WTC11 (cell line): ENCODE results near the gene SCO1. TPM values are rescaled to one million over a fixed set of nuclear protein-coding genes. Genes with fewer than 3 reads are reported as not detected.

Source experiments
- ATAC-seq: fragments of 200-7000 bp; cut with Tn5 transposase; 2 replicates; pipeline ENCODE4 v1.10.0; 2021; ENCODE audit warnings: mild to moderate bottlenecking, moderate library complexity
- CTCF ChIA-PET: fragments of 300-600 bp; sonication (Branson Sonifier 250); formaldehyde crosslinking; loops from one replicate; lab custom pipeline; 2021; ENCODE audit warnings: antibody characterized with exemption; lab: Charles Lee
- POLR2A ChIA-PET: fragments of 350-600 bp; sonication (Branson Sonifier 250); formaldehyde crosslinking; loops from one replicate; lab custom pipeline; 2021; ENCODE audit warnings: antibody characterized with exemption; lab: Charles Lee
- DNase-seq: peaks from one replicate; pipeline ENCODE4 v3.0.0; 2021; ENCODE audit warnings: low spot score
- H3K27ac Mint-ChIP-seq: 2 replicates; pipeline ENCODE4 v1.8.0; 2021; ENCODE audit warnings: mixed read lengths
- H3K27me3 Mint-ChIP-seq: 2 replicates; pipeline ENCODE4 v1.8.0; 2021; ENCODE audit warnings: low read depth, mild to moderate bottlenecking, moderate library complexity, mixed read lengths
- H3K36me3 Mint-ChIP-seq: 2 replicates; pipeline ENCODE4 v1.8.0; 2021; ENCODE audit warnings: mixed read lengths
- H3K4me1 Mint-ChIP-seq: 2 replicates; pipeline ENCODE4 v1.8.0; 2022; ENCODE audit warnings: mixed read lengths
- H3K4me3 Mint-ChIP-seq: 2 replicates; pipeline ENCODE4 v1.8.0; 2021; ENCODE audit warnings: mild to moderate bottlenecking, moderate library complexity, mixed read lengths
- H3K9me3 Mint-ChIP-seq: 2 replicates; pipeline ENCODE4 v1.8.0; 2021; ENCODE audit warnings: mixed read lengths
- ATF1 ChIP-seq: sonication (generic); formaldehyde crosslinking; IDR thresholded peaks from 2 replicates; pipeline ENCODE4 v1.8.1; 2023; ENCODE audit warnings: mild to moderate bottlenecking, moderate library complexity, missing genetic modification reagents
- CBFB ChIP-seq: sonication (generic); formaldehyde crosslinking; IDR thresholded peaks from 2 replicates; pipeline ENCODE4 v1.8.1; 2022; ENCODE audit warnings: mild to moderate bottlenecking, low read depth, missing genetic modification reagents
- EMX1 ChIP-seq: fragments of 250-450 bp; sonication (Bioruptor Pico); IDR thresholded peaks from 2 replicates; pipeline ENCODE4 v1.8.0; 2021; ENCODE audit warnings: mild to moderate bottlenecking
- ESRRA ChIP-seq: sonication (generic); formaldehyde crosslinking; IDR thresholded peaks from 2 replicates; pipeline ENCODE4 v1.8.1; 2022; ENCODE audit warnings: mild to moderate bottlenecking, missing genetic modification reagents, borderline replicate concordance
- FOXK1 ChIP-seq: sonication (generic); formaldehyde crosslinking; IDR thresholded peaks from 2 replicates; pipeline ENCODE4 v1.8.0; 2022; ENCODE audit warnings: mild to moderate bottlenecking, moderate library complexity, missing genetic modification reagents
- GRHL2 ChIP-seq: fragments of 250-450 bp; sonication (Bioruptor Pico); IDR thresholded peaks from 2 replicates; pipeline ENCODE4 v1.8.0; 2022; ENCODE audit warnings: mild to moderate bottlenecking, moderate library complexity; ENCODE audit not compliant: insufficient replicate concordance, severe bottlenecking
- GTF2I ChIP-seq: fragments of 250-450 bp; sonication (Bioruptor Pico); conservative IDR thresholded peaks from 2 replicates; pipeline ENCODE4 v1.4.0; 2021; ENCODE audit warnings: mild to moderate bottlenecking
- MLX ChIP-seq: sonication (generic); formaldehyde crosslinking; IDR thresholded peaks from 2 replicates; pipeline ENCODE4 v1.8.1; 2023; ENCODE audit warnings: mild to moderate bottlenecking, missing genetic modification reagents, moderate library complexity
- MYBL2 ChIP-seq: sonication (generic); formaldehyde crosslinking; IDR thresholded peaks from 2 replicates; pipeline ENCODE4 v1.8.1; 2023; ENCODE audit warnings: mild to moderate bottlenecking, moderate library complexity, missing genetic modification reagents
- NFE2L1 ChIP-seq: sonication (generic); formaldehyde crosslinking; IDR thresholded peaks from 2 replicates; pipeline ENCODE4 v1.8.1; 2023; ENCODE audit warnings: missing genetic modification reagents
- NR1H2 ChIP-seq: sonication (generic); formaldehyde crosslinking; IDR thresholded peaks from 2 replicates; pipeline ENCODE4 v1.9.0; 2021; ENCODE audit warnings: mild to moderate bottlenecking, moderate library complexity, missing genetic modification reagents
- NR2C2 ChIP-seq: sonication (generic); formaldehyde crosslinking; IDR thresholded peaks from 2 replicates; pipeline ENCODE4 v1.8.0; 2022; ENCODE audit warnings: mild to moderate bottlenecking, missing genetic modification reagents
- RORB ChIP-seq: fragments of 250-450 bp; sonication (Bioruptor Pico); IDR thresholded peaks from 2 replicates; pipeline ENCODE4 v1.9.0; 2021; ENCODE audit warnings: mild to moderate bottlenecking
- SMAD3 ChIP-seq: sonication (generic); formaldehyde crosslinking; IDR thresholded peaks from 2 replicates; pipeline ENCODE4 v1.8.0; 2022; ENCODE audit warnings: missing genetic modification reagents, mild to moderate bottlenecking, borderline replicate concordance
- SOX15 ChIP-seq: fragments of 250-450 bp; sonication (Bioruptor Pico); IDR thresholded peaks from 2 replicates; pipeline ENCODE4 v1.9.0; 2021; ENCODE audit warnings: mild to moderate bottlenecking
- TEAD1 ChIP-seq: sonication (generic); formaldehyde crosslinking; IDR thresholded peaks from 2 replicates; pipeline ENCODE4 v1.8.0; 2022; ENCODE audit warnings: mild to moderate bottlenecking, missing genetic modification reagents
- TEAD4 ChIP-seq: sonication (generic); formaldehyde crosslinking; IDR thresholded peaks from 2 replicates; pipeline ENCODE4 v1.8.0; 2022; ENCODE audit warnings: mild to moderate bottlenecking, missing genetic modification reagents
- TP53 ChIP-seq: sonication (generic); formaldehyde crosslinking; IDR thresholded peaks from 2 replicates; pipeline ENCODE4 v1.8.1; 2023; ENCODE audit warnings: mild to moderate bottlenecking, missing genetic modification reagents
- ZNF138 ChIP-seq: sonication (generic); formaldehyde crosslinking; conservative IDR thresholded peaks from 2 replicates; pipeline ENCODE4 v1.8.1; 2022; ENCODE audit warnings: mild to moderate bottlenecking, moderate library complexity, missing genetic modification reagents
- ZNF263 ChIP-seq: sonication (generic); formaldehyde crosslinking; IDR thresholded peaks from 2 replicates; pipeline ENCODE4 v1.8.1; 2022; ENCODE audit warnings: low read depth, mild to moderate bottlenecking, moderate library complexity, missing genetic modification reagents
- ZNF396 ChIP-seq: fragments of 250-450 bp; sonication (Bioruptor Pico); IDR thresholded peaks from 2 replicates; pipeline ENCODE4 v1.8.0; 2021; ENCODE audit warnings: mild to moderate bottlenecking, moderate library complexity, borderline replicate concordance
- ZNF416 ChIP-seq: fragments of 250-450 bp; sonication (Bioruptor Pico); IDR thresholded peaks from 2 replicates; pipeline ENCODE4 v1.9.0; 2021; ENCODE audit warnings: mild to moderate bottlenecking, inconsistent platforms
- ZNF671 ChIP-seq: fragments of 250-450 bp; sonication (Bioruptor Pico); IDR thresholded peaks from 2 replicates; pipeline ENCODE4 v1.8.0; 2021; ENCODE audit warnings: mild to moderate bottlenecking
- total RNA-seq: library from RNA; stranded (reverse); gene quantifications from 3 replicates; pipeline ENCODE4 v1.2.3, GENCODE V29; 2021
- TF ChIP-seq, protein P1 (sequence below): fragments of 250-450 bp; sonication (Bioruptor Pico); IDR thresholded peaks from 2 replicates; pipeline ENCODE4 v1.8.0; 2021; ENCODE audit warnings: mild to moderate bottlenecking
- TF ChIP-seq, protein P2 (sequence below): sonication (generic); formaldehyde crosslinking; IDR thresholded peaks from 2 replicates; pipeline ENCODE4 v1.8.0; 2022; ENCODE audit warnings: mild to moderate bottlenecking, missing genetic modification reagents
- TF ChIP-seq, protein P3 (sequence below): sonication (generic); formaldehyde crosslinking; IDR thresholded peaks from 2 replicates; pipeline ENCODE4 v1.8.1; 2022; ENCODE audit warnings: low read depth, mild to moderate bottlenecking, moderate library complexity, missing genetic modification reagents, borderline replicate concordance
- TF ChIP-seq, protein P4 (sequence below): sonication (generic); formaldehyde crosslinking; IDR thresholded peaks from 2 replicates; pipeline ENCODE4 v1.8.1; 2022; ENCODE audit warnings: mild to moderate bottlenecking, missing genetic modification reagents, moderate library complexity, borderline replicate concordance

SCO1 gene
- total RNA-seq, 1 experiment from 2014 or later: 63.8 TPM

DNA sequence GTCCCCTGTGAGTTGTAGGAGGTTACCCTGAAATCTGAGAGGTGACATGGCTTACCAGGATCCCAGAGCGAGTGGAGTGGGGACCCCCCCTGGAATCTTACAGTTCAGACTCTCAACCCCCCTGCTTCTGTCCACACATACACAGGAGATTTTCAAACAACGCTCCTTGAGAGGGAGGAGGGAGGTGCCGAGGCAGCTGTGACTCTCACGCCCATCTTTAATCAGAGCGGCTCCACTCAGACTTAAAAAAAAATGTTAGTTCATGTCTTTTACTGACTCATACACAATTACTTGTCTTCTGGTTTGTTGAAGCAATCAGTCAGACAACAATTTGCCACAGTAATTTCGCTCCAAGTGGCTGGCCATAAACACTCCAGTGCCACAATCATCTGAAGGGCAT is 47.9 kb upstream of the SCO1 start (continued):
- TF ChIP-seq, protein P1, sequence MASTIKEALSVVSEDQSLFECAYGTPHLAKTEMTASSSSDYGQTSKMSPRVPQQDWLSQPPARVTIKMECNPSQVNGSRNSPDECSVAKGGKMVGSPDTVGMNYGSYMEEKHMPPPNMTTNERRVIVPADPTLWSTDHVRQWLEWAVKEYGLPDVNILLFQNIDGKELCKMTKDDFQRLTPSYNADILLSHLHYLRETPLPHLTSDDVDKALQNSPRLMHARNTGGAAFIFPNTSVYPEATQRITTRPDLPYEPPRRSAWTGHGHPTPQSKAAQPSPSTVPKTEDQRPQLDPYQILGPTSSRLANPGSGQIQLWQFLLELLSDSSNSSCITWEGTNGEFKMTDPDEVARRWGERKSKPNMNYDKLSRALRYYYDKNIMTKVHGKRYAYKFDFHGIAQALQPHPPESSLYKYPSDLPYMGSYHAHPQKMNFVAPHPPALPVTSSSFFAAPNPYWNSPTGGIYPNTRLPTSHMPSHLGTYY (CRISPR knock-in tag): no peak
- TF ChIP-seq TEAD4 (CRISPR knock-in tag) (no peak), GTF2I (CRISPR knock-in tag) (no peak)

DNA sequence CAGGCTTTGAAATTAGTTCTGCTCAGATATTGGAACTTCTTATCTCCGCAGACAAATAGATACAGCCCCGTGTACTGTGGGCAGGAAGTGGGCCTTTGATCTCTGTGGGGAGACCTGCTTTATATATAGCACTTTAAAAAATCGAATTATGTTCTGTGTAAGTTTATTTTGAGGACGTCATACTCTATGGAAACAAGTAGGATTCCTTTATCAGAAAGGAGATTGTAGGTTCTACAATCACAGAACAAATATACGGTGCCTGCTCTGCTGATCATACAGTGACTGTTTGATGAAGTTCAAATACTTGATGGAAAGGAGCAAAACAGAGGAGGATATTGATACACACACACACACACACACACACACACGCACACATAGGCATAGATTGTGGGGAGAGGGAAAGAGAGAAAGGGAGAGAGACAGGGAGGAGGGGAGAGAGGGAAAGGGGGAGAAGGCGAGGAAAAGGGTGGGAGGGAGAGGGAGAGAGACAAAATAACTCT is 47.2 kb upstream of the SCO1 start:
- Mint-ChIP-seq H3K4me3 (no peak overlapping the region), H3K27me3 (no peaks in the 10 kb centered on the region), H3K4me1 (peaks cover 17% of the 10 kb centered on the region), H3K27ac (no peak overlapping the region), H3K9me3 (no peaks in the 10 kb centered on the region), H3K36me3 (no peaks in the 10 kb centered on the region)
- ChIA-PET CTCF (interaction anchor here (0.7 to 1.0 kb wide), 2 partner anchors 10 to 28 kb away, joined by 3 read pairs; no protein-coding TSS in a partner anchor), POLR2A (no interaction called here)
- DNase-seq (no peak), ATAC-seq (no peak)
- TF ChIP-seq SMAD3 (CRISPR knock-in tag) (no peak), ZNF671 (CRISPR knock-in tag) (no peak), ZNF263 (CRISPR knock-in tag) (no peak), MLX (CRISPR knock-in tag) (no peak), ZNF396 (CRISPR knock-in tag) (no peak), MYBL2 (CRISPR knock-in tag) (no peak), ATF1 (no peak)
- TF ChIP-seq, protein P2, sequence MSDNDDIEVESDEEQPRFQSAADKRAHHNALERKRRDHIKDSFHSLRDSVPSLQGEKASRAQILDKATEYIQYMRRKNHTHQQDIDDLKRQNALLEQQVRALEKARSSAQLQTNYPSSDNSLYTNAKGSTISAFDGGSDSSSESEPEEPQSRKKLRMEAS (CRISPR knock-in tag): no peak
- TF ChIP-seq, protein P3, sequence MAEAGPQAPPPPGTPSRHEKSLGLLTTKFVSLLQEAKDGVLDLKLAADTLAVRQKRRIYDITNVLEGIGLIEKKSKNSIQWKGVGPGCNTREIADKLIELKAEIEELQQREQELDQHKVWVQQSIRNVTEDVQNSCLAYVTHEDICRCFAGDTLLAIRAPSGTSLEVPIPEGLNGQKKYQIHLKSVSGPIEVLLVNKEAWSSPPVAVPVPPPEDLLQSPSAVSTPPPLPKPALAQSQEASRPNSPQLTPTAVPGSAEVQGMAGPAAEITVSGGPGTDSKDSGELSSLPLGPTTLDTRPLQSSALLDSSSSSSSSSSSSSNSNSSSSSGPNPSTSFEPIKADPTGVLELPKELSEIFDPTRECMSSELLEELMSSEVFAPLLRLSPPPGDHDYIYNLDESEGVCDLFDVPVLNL (CRISPR knock-in tag): no peak

- H3K27ac Mint-ChIP-seq: no peak overlapping the region
- ATAC-seq (no peak), DNase-seq (no peak)
- TF ChIP-seq, protein P3 (CRISPR knock-in tag): no peak
- TF ChIP-seq TEAD1 (CRISPR knock-in tag): no peak
- TF ChIP-seq FOXK1 (CRISPR knock-in tag): no peak
- TF ChIP-seq GRHL2 (CRISPR knock-in tag): no peak
- TF ChIP-seq, protein P1 (CRISPR knock-in tag): no peak
- TF ChIP-seq EMX1: no peak
- TF ChIP-seq, protein P4, sequence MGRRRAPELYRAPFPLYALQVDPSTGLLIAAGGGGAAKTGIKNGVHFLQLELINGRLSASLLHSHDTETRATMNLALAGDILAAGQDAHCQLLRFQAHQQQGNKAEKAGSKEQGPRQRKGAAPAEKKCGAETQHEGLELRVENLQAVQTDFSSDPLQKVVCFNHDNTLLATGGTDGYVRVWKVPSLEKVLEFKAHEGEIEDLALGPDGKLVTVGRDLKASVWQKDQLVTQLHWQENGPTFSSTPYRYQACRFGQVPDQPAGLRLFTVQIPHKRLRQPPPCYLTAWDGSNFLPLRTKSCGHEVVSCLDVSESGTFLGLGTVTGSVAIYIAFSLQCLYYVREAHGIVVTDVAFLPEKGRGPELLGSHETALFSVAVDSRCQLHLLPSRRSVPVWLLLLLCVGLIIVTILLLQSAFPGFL (CRISPR knock-in tag): no peak
- no peak for TF ChIP-seq ESRRA
- no peak for TF ChIP-seq RORB (CRISPR knock-in tag)
- TF ChIP-seq SOX15: no peak
- TF ChIP-seq CBFB (CRISPR knock-in tag): no peak
- TF ChIP-seq TEAD4 (CRISPR knock-in tag): no peak
- no peak for TF ChIP-seq TP53
- no peak for TF ChIP-seq ZNF138 (CRISPR knock-in tag)
- TF ChIP-seq NR2C2 (CRISPR knock-in tag): no peak
- TF ChIP-seq NFE2L1: no peak
- TF ChIP-seq ZNF416: no peak
- no peak for TF ChIP-seq NR1H2 (CRISPR knock-in tag)
- no peaks in the 10 kb centered on the region for H3K36me3 Mint-ChIP-seq
- H3K27me3 Mint-ChIP-seq: no peaks in the 10 kb centered on the region
- H3K9me3 Mint-ChIP-seq: no peaks in the 10 kb centered on the region
- H3K4me3 Mint-ChIP-seq: no peak overlapping the region
- POLR2A ChIA-PET: interaction anchor here (0.6 kb wide), 1 partner anchor 8 kb away, joined by 3 read pairs; no protein-coding TSS in a partner anchor
- H3K4me1 Mint-ChIP-seq: peaks cover 15% of the 10 kb centered on the region
- CTCF ChIA-PET: interaction anchor here (1.4 kb wide), 1 partner anchor 29 kb away, joined by 3 read pairs; no protein-coding TSS in a partner anchor
Measured at GRCh38 chr17:10743316-10744009, 46.1 kb upstream of the SCO1 start.
